ENCODE results near the gene ENPEP.

DNA sequence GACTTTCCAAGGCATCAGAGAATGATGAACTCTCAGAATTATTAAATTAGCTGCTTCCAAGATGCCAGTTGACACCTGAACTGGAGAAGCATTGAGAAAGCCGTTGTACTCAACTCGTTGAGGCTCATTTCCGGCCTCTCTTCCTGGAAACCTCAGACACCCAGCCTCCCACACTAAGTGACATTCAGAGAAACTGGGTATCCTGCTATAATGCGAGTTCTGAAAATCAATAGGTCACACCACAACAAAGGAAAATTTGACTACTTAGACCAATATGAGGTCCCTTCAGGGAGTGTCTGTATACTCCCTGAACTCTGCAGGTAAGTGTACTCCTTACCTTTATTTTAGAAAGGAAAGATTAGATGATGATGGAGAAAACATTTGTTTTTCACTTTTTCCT lies 51.2 kb downstream of the ENPEP start:
- no peak for TF ChIP-seq CTCF (IDR thresholded peaks at IDR 0.05)
- TF ChIP-seq EP300 (IDR thresholded peaks at IDR 0.05), result no peak
- no peak for TF ChIP-seq POLR2A (IDR thresholded peaks at IDR 0.05)

Data from tibial nerve (tissue), 4 donors.